ENCODE data around the gene ESYT3.

ESYT3 gene, protein sequence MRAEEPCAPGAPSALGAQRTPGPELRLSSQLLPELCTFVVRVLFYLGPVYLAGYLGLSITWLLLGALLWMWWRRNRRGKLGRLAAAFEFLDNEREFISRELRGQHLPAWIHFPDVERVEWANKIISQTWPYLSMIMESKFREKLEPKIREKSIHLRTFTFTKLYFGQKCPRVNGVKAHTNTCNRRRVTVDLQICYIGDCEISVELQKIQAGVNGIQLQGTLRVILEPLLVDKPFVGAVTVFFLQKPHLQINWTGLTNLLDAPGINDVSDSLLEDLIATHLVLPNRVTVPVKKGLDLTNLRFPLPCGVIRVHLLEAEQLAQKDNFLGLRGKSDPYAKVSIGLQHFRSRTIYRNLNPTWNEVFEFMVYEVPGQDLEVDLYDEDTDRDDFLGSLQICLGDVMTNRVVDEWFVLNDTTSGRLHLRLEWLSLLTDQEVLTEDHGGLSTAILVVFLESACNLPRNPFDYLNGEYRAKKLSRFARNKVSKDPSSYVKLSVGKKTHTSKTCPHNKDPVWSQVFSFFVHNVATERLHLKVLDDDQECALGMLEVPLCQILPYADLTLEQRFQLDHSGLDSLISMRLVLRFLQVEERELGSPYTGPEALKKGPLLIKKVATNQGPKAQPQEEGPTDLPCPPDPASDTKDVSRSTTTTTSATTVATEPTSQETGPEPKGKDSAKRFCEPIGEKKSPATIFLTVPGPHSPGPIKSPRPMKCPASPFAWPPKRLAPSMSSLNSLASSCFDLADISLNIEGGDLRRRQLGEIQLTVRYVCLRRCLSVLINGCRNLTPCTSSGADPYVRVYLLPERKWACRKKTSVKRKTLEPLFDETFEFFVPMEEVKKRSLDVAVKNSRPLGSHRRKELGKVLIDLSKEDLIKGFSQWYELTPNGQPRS

DNA sequence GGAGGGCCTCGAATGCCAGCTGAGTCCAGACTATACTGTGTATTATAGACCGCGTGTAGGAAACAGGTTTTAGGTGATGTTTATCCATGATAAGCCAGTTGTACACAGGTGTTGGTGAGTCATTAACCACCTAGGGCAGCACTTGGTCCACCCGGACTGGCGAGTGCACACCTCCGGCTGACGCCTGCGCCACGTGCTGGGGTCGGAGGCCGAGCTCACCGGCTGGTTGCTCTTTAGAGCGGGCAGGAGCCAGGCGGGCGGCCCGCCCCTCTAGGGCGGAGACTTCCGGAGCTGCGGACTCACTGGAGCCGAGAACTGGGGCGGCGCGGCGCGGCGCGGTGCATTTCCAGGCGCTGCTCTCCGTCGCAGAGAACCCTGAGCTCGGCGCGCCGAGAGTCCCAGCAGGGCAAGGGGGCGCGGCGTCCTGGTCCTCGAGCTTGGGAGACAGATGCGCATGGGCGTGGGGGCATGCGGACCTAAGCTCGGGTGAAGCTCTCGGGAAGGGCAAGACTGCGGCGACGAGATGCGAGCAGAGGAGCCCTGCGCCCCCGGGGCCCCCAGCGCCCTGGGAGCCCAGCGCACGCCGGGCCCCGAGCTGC lies at the start of gene ESYT3:
Gene ESYT3 (plus strand): TSS at position 341 of the 599 bp plus-strand sequence. CDS start 183 bp downstream, at position 524.
- DNase-seq, result no peak

DNA sequence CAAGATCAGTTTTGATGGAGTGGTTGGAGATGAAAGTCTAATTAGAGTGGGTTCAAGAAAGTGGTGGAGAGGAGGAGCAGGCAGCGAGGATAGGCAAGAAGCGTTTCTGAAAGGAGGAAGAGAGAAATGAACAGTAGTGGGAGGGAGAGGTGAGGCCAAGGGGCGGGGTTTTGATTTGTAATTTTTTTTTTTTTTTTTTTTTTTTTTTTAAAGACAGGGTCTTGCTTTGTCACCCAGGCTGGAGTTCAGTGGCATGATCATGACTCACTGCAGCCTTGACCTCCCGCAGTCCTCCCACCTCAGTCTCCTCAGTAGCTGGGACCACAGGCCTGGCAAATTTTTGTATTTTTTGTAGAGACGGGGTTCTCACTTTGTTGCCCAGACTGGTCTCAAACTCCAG lies 49.4 kb upstream of the ESYT3 start:
- DNase-seq, result no peak

DNA sequence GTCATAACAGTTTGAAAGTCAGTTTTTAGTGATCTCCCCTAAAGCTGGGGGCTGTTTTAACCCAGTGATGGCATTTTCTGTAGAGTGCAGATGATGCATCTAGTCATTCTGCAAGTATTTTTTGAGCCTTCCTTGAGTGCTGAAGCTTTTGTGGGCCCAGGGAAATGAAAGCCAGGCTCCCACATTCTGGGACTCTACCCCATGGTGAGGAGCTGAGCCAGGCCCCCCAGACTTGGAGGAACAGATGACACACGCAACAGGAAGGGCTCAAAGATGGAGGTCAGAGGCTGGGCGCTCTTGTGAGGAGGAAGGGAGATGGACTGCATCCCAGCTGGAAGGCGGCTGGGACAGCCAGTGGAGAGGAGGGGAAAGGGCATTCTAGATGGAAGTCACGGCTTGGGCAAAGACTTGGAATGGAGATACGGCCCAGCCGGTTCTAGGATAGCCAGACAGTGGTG lies 45.2 kb upstream of the ESYT3 start:
- DNase-seq, result no peak

DNA sequence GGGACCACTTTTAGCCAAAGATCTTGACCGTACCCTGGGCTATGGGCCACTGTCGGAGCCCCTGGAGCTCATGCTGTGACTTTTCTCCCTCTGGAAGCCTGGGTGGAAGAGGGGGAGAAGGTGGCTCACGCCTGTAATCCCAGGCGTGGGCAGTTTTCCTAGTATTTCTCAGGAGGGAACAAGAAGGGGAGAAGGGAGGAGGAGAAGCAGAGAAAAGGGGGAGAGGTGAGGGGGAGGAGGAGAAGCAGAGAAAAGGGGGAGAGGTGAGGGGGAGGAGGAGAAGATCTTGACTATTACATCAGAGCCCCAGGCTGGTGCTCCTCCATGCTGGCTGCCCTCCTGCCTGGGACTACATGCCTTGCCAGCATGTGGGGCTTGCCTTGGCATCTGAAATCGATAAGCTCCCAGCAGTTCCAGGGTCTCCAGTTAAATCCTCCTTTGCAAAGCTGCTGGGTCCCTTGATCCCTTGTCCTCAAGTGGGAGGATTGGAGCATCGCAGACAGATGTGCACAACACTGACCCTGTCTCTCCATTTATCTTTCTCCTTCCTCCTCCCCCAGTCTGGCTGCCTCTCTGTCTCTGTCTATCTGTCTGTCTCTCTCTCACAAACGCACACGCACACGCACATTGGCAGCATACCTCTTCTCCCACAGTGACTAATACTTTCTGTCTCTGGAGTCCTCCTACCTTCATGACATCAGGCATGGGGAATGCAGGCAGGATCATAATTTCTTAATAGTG lies 44.4 kb upstream of the ESYT3 start:
- no peak for DNase-seq

DNA sequence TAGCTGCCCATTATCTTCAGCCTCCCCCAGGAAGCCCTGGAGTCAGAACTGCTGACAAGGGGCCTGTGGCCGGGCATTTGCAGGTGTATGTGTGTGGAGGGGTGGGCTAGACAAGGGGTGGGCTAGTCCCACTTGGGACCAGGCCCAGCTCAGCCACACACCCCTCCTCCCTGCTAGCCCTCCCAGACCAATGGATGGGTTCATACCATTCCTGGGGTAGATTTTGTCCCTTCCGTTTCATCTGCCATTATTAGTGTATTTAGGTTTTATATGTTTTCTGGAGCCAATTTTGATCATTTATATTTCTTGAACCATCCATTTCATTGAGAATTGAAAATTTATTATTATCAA lies 43.9 kb upstream of the ESYT3 start:
- DNase-seq, result no peak

DNA sequence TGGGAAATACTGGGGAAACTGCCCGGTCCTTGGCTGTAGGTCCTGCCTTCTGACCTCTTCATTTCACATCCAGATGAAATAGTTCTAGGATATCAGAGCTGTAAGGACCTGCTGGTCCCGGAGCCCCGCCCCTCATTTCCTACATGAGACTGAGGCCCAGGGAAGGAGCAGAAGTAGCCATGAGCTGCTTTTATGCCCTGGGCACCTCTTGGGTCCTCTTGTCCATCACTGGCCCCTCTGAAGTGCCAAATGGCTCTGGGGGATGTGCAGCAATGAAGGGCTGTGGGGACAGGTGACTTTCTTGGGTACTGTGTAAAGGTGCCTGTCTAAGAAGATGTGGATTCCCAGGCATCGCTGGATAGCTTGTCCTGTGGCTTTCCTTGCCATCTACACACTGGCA lies 40.3 kb upstream of the ESYT3 start:
- no peak for DNase-seq

DNA sequence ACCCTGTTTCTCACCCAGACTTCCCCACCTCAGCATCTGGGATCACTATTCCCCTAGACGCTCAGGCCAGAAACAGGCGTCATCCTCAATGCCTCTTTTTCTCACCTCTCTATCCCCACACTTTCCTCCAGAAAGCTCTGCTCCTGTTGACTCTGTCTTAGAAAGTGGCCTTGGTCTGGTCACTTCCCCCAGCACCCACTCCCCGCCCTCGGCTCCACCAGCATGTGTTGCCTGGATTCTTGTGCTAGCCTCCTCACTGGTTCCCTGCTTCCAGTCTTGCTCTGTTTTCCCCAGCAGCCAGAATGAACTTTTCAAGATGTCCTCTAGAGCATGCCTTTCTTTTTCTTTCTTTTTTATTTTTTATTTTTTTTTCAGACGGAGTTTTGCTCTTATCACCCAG lies 39.7 kb upstream of the ESYT3 start:
- no peak for DNase-seq

DNA sequence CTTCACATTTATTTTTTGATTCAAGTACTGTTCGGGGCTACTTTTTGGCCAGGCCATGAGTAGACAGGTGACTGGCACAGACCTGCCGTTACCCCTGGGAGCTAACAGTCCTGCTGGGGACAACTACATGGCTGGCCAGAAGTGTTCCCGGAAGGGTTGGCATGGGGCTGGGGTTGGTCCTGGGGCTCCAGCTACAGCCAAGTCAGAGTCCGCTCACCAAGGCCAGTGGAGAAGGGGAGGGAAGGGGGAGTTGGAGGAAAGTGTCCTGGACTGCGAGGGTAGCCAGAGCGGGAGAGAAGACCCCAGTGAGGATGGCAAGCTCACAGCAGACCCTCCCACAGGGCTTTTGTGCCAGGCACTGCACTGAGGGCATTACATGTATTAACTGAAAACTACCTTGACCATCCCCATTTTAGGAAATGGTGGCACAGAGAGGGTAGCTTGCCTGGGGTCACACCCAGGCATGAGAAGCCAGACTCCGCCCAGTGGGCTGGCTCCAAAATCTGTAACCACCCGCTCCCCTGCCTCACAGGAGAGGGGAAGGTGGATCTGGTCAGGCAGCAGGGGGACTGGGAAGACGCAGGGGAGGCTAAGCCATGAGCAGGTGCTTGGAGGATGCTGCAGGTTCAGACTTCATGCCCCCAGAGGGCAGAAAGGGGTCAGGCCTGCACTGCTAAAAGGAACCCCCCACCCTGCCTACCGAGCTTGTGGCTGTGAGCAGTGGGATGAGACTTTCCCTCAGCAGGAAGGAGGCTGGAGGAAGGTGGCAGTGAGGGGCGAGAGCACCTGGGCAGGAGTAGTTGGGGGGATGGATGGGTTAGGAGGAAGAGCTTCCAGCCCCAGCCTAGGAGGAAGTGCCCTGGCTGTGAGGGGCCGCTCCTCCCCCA lies 38.3 kb upstream of the ESYT3 start:
- no peak for DNase-seq

DNA sequence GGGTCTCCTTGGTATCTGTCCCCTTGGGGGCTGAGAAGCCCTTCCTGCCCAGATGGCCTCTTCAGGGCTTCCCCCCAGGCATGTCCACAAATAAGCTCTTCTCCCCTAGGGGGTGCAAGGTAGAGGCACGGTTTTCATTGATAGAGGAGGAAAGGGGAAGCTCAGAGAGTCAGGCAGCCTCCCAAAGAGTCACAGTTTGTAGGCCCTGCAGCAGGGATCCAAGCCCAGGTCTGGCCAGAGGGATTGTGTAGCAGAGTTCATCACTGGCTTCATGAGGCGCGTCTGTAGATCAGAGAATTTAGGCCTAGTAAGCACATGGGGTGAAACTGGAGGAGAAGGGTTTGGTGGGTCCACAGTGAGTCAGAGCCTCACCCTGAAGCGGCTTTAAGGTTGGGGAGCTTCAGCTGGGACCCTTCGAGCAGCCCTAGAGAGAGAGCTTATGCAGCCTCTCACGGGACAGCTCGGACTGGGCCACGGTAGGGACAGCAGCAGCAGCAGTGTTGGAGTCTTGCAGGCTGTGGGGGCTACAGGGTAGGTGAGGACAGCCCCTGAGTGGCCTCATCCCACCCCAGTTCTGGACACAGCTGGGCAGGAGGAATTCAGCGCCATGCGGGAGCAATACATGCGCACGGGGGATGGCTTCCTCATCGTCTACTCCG lies 37.5 kb upstream of the ESYT3 start:
- DNase-seq, result no peak

DNA sequence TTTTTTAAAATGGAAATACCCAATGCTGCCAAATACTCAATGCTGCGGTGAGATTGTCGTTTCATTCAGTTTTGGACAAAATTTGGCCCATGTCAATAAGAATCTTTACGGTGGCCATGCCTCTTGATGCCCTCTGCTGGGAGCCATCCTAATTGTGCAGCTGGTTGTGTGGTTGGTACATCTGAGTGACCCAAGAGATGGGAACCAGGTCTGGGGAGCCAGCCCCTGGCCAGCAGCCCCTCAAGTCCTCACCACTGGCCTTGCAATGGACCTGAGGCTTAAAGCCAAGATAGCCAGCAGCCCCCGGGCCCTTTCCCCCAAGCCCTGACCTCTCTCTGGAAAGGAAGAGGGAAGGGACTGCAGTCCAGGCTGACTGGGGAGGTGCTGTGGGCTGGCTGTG lies 36.4 kb upstream of the ESYT3 start:
- no peak for DNase-seq

DNA sequence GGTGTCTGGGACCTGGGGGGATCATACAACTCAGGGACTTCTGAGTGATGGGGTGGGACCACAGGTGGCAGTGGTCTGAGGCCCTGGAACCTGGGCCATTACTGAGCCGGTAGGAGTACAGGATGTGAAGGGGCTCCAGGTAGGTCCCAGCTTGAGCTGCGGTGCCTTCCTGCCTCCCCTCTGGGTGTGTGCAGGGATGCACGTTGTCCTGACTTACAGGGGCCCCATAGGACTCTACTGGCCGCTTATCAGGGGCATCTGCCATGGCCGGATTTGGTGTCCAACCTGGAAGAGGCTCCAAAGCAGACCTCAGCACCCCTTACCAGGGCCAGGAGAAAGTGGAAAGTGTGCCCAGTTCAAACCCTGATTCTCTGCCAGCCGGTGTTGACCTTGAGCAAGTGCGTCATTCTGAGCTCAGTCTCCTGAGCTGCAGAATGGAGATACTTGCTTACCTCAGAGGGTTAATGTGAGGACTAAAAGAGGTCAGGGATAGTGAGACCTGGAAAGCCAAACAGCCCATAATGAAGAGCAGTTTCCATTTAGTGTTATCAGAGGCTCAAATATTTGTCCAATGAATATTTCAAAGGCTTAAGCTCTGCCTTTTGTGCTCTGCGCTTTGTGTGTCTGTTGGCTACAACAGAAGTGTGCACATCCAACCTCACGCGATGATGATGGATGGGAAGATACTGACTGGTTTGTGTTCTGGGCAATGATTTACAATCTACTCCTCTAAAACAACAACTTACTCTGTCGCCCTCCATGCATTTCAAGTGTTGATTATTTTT lies 35.4 kb upstream of the ESYT3 start:
- no peak for DNase-seq

DNA sequence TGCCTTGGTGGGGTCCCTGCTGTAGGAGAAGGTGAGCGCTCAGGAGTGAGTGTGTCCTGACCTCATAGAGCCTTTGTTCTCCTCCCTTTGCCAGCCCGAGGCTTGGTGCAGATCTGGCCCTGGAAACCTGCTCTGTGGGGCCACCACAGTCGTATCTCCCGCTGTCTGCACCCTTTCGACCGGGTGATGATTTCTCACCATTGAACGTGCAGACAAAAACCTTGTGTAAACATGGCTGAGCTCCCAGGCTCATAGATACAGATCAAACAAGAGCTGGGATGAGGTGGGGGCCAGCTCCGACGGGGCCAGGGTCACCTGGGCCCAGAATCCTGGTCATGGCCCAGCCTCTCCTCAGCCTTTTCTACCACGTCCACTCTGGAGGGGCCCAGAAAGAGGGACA lies 34.6 kb upstream of the ESYT3 start:
- DNase-seq, result no peak

DNA sequence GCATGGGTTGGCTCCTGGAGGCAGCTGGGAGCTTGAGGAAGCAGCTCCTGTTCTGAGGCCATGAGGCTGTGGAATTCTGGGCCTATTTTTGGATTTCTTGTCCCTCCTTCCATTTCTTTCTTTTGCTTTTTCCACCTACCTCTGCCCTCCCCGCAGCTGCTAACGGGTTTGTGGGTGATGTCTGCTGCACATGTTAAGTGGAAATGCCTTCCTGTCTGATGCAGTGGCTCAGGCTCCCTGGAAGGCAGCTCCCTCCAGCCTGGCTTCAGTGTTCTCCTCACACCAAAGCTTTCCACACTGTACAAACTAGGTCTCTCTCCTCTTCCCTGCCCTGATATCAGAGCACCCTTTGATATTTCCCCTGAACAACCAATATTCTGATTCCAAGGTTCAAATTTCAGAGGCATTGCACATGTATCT lies 33.8 kb upstream of the ESYT3 start:
- DNase-seq, result no peak

DNA sequence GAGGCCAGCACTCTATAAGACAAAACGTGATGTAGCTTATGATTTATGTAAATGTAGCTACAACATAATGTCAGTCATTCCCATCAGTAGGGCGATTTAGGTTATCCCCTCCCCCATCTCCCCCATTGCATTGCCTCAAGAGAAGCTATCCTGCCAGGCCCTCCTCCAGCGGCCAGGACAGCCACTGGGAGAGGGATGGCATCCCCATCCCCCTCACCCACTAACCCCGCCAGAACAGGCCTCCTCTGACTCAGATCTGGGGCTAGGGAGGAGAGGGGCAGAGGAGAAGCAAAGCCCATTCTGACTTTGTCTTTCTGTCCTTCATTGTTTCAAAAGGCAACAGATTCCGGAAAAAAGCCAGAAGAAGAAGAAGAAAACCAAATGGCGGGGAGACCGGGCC lies 32.6 kb upstream of the ESYT3 start:
- DNase-seq, result no peak

DNA sequence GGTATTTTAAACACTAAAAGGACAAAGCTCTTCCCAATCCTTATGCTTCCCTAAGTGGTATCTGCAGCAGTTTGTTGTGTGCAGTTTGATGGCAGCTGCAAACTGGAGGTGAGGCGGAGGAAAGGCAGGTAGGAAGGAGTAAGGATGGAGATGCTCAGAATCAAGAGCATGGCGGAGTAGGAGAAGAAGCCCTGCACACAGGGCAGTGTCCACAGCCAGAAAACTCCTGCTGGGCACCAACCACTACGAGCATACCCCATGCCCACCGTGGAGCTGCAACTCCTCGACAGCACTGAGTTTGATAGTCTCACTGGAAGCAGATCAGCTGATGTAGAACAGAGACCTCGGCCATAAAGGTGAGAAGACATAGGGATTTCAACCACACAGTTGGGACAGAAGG lies 30.3 kb upstream of the ESYT3 start:
- no peak for DNase-seq

DNA sequence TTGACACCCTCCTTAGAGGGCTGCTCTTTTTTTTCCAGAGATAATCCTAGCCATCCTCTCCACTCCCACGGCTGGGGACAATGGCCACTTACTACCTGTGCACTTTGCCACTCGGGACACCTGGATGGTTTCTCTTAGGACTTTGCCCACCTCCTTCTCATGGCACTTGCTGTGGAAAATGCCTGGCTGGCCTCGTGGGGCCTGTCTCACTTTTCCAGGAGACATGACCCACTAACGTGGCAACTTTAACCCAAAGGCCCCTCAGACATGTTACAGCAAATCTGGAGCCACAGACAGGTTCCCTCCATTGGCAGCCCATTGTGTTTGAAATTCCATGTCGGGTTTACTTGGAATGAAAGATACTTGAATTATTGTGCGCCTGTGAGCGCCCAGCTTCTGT lies 29.4 kb upstream of the ESYT3 start:
- no peak for DNase-seq

DNA sequence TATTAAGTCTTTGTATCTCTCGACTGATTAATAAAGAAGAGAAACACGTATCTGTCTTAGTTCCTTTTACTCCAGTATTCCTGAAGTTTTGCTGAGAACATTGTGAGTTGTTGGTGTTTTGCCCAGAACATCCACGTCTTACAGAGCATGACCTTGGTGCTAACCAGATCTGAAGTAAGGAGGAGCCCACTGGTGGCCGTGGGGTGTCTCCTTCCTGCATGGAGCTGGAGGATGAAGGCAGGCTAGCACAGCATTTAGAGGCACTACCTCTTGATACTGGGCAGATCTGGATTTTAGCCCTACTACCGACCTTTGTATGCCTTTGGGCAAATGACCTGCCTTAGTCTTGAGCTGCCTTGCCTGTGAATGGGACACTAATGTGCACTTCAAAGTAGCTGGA lies 28.9 kb upstream of the ESYT3 start:
- no peak for DNase-seq

DNA sequence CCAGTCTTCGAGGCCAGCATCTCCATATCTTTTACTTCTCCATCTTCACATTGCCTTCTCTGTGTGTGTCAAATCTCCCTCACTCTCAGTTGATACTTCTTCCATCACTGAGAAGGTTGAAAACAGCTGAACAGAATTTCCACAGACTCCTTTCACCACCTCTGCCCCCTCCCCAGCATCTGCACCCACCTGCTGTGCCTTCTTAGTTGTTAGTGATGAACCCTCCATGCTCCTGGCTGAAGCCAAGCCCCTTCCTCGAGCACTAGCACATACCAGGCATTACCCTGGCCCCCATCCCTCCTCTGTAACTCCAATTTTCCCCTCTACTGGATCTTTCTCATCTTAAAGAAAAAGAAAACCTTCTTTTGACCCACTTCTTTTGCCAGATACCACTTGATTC lies 27.8 kb upstream of the ESYT3 start:
- no peak for DNase-seq

DNA sequence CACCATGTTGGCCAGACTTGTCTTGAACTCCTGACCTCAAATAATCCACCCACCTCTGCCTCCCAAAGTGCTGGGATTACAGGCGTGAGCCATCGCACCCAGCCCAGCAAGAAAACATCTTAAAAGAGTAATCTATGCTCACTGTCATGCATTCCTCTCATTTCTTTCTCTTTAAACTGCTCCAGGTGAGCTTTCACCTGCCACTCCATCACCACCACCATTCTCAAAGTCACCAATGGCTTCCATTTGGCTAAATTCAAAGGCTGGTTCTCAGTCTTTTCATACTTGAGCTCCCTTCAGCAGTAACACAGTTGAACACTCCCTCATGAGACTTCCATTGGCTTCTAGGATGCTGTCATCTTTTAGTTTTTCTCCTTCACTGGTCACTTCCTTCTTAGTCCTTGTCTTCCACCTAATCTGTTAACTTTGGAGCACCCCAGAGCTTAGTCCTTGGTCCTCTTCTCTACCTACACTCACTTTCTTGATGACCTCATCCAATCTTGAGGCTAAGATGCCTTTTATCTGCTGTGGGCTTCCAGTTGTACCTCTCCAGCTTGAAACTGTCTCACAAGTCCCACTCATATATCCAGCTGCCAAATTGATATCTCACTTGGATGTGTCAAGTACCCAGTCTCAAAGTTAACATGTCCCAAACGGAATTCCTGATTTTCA lies 27.0 kb upstream of the ESYT3 start:
- no peak for DNase-seq

Data from activated CD4-positive, alpha-beta T cell treated with anti-CD3 and anti-CD28 coated beads for 4 hours (primary cell).